ENCODE measurements around the gene YPEL1. TPM values are rescaled to one million over a fixed set of nuclear protein-coding genes. Genes with fewer than 3 reads are reported as not detected.
"Not testable (repeated sequence)": the region's sequence is repeated elsewhere in the genome, so short reads cannot be mapped to it uniquely, and the experiment has no call there.

Gene YPEL1
- total RNA-seq, 2 donors from 2014 or later: 2.5 to 4.4 TPM

- no peak for ATAC-seq (replicated peaks in 1 of 2)
- DNase-seq: no peak
- H3K9me3 Mint-ChIP-seq: no peaks in the 10 kb centered on the region
- H3K4me1 Mint-ChIP-seq (ENCODE audit: low read depth): peaks cover 22% of the 10 kb centered on the region
- no peaks in the 10 kb centered on the region for H3K27me3 Mint-ChIP-seq (ENCODE audit: low read depth)
- no peak overlapping the region for H3K4me3 Mint-ChIP-seq
- no peak overlapping the region for H3K27ac Mint-ChIP-seq
- peaks cover 0 to 5% of the 10 kb centered on the region in 2 donors for H3K36me3 Mint-ChIP-seq (ENCODE audit: insufficient read depth in 2 of 2)
These were observed 47.8 kb downstream of the YPEL1 start for GRCh38 chr22:21687685-21688259.

DNA sequence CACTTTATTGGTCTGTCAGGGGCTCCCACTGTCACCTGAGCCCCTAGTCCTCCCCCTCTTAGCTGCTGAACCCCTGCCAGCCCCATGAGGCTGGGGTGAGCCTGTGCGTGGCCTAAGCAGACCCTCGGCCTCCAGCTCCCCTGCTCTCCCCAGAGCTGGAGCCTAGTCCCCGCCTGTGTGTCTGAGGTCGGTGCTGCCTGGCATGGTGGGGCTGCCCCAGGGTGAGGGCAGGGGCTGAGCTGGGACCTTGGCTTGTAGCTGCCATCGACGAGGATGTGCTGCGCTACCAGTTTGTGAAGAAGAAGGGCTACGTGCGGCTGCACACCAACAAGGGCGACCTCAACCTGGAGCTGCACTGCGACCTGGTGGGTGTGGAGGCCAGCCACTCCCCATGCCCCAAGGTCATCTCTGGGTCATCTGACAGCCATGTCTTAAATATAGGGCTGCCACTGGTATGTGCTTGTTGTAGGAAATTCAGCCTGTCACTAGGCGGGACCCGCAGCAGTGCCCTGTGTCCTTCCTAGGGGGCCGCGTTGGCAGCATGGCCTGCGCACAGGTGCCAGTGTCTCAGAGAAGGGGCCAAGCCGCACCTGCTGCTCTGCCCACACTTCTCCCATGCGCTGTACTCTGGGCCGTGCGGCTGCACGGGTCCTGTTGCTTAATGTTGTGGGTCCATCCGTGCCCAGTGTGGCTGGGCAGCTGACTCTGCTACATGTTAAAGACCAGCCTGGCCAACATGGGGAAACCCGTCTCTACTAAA lies 48.8 kb downstream of the YPEL1 start:
- no peak overlapping the region for H3K4me3 Mint-ChIP-seq
- DNase-seq (no peak), ATAC-seq (replicated peaks in 1 of 2) (no peak)
- H3K9me3 Mint-ChIP-seq: no peaks in the 10 kb centered on the region
- H3K27ac Mint-ChIP-seq: no peak overlapping the region
- peaks cover 22% of the 10 kb centered on the region for H3K4me1 Mint-ChIP-seq (ENCODE audit: low read depth)
- H3K27me3 Mint-ChIP-seq (ENCODE audit: low read depth): no peaks in the 10 kb centered on the region
- peaks cover 0 to 5% of the 10 kb centered on the region in 2 donors for H3K36me3 Mint-ChIP-seq (ENCODE audit: insufficient read depth in 2 of 2)

DNA sequence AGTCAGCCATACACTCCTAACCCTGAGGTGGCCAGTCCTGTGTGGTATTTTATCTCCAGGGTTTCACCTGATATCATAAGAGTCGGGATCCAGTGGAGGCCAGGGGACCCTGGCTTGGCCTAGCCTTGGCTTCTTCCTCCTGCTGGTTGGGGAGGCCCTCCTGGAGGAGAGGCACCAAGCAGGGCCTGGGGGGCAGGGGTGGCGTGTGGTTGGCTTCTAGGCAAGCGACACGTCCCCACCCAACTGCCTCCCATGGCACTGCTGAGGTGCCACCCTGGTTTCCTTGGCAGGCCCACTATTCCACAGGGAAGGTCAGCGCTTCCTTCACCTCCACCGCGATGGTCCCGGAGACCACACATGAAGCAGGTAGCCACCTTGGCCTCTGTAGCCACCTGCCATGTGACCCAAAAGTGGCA lies 49.4 kb downstream of the YPEL1 start:
- peaks cover 22% of the 10 kb centered on the region for H3K4me1 Mint-ChIP-seq (ENCODE audit: low read depth)
- H3K27ac Mint-ChIP-seq: no peak overlapping the region
- H3K9me3 Mint-ChIP-seq: no peaks in the 10 kb centered on the region
- H3K36me3 Mint-ChIP-seq (ENCODE audit: insufficient read depth in 2 of 2): peaks cover 0 to 2% of the 10 kb centered on the region in 2 donors
- DNase-seq (no peak), ATAC-seq (replicated peaks in 1 of 2) (no peak)
- no peaks in the 10 kb centered on the region for H3K27me3 Mint-ChIP-seq (ENCODE audit: low read depth)
- no peak overlapping the region for H3K4me3 Mint-ChIP-seq

DNA sequence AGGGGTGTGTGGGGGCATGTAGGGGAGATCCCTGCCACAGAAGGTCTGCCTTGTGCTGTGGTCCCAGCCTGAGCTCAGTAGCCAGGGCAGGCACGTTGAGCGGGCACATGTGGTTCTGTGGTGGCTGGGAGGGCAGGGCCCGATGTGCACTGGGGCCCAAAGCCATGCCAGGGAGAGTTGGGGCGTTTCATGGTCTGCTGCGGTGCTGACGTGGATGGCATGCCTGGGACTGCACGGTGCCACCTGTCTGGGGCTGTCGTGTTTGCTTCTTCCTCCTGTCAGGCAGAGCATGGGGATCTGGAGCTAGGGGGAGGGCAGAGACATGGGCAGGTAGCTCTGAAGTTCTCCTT lies 50.5 kb downstream of the YPEL1 start:
- Mint-ChIP-seq H3K27ac (no peak overlapping the region), H3K27me3 (ENCODE audit: low read depth) (no peaks in the 10 kb centered on the region), H3K4me1 (ENCODE audit: low read depth) (peaks cover 15% of the 10 kb centered on the region), H3K36me3 (ENCODE audit: insufficient read depth in 2 of 2) (peaks cover 0 to 2% of the 10 kb centered on the region in 2 donors), H3K9me3 (no peaks in the 10 kb centered on the region), H3K4me3 (no peak overlapping the region)
- ATAC-seq (replicated peaks in 1 of 2): no peak
- no peak for DNase-seq

- Mint-ChIP-seq H3K4me1 (ENCODE audit: low read depth) (peaks cover 10% of the 10 kb centered on the region), H3K9me3 (no peaks in the 10 kb centered on the region), H3K27ac (no peak overlapping the region), H3K4me3 (no peak overlapping the region), H3K36me3 (ENCODE audit: insufficient read depth in 2 of 2) (peaks cover 0 to 2% of the 10 kb centered on the region in 2 donors), H3K27me3 (ENCODE audit: low read depth) (no peaks in the 10 kb centered on the region)
- ATAC-seq (replicated peaks in 1 of 2): no peak
- no peak for DNase-seq
These were observed 51.0 kb downstream of the YPEL1 start for GRCh38 chr22:21684492-21685163.

DNA sequence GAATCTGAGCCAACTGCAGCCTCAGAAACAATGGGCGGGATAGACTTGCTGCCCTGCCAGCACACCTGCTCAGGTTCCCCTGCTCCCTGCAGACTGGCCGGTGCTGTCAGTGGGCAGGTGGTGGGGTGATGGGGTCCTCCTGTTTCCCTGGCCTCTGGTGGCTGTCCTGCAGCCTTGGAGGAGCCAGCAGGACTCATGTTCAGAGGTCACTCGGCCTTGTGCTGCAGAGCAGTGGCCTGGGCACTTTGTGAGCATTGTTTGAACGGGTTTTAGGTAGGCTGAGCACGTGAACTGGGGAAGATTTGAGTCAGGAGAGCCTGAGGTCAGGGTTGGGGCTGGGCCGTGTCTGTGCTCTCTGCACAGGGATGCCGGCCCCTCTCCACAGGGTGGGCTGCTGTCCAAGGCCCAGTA lies 52.2 kb downstream of the YPEL1 start:
- Mint-ChIP-seq H3K27me3 (ENCODE audit: low read depth) (no peaks in the 10 kb centered on the region), H3K36me3 (ENCODE audit: insufficient read depth in 2 of 2) (no peaks in the 10 kb centered on the region), H3K9me3 (no peaks in the 10 kb centered on the region), H3K4me3 (no peak overlapping the region), H3K27ac (no peak overlapping the region), H3K4me1 (ENCODE audit: low read depth) (no peaks in the 10 kb centered on the region)
- DNase-seq (no peak), ATAC-seq (replicated peaks in 1 of 2) (no peak)

DNA sequence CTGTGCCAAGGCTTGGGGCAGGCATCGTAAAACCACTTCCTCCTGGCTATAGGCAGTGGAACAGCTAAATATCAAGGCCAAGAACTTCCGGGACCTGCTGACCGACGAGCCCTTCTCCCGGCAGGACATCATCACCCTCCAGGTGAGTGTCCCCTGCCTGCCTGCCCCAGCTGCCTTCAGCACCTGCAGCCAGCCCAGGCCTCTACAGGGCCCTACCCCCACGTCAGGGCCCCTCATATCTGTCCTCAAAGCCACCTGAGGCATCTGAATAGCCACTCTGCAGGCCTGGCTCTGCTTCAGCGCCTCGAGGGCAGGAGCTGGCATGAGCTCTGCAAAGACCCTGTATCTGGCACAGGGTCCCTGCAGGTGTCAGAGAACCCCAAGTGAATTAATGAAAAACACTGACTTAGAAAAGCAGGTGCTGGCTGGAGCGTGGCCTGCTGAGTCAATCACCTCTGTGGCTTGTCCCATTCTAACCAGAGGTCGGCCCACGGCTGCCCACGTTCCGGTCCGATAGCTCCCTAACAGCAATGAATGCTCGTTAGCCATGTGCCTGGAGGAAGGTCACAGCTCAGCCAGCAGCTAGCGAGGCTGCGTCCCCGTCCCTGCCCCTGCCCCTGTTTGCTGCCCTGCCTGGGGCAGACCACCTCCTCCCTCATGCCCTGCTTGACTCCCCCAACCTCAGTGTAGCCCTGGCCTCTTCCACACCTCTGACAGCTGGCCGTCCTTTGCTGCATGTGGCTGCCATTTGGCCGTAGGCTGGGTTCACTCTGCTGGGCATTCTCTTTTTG lies 53.0 kb downstream of the YPEL1 start:
- no peak overlapping the region for H3K4me3 Mint-ChIP-seq
- H3K4me1 Mint-ChIP-seq (ENCODE audit: low read depth): no peaks in the 10 kb centered on the region
- no peaks in the 10 kb centered on the region for H3K36me3 Mint-ChIP-seq (ENCODE audit: insufficient read depth in 2 of 2)
- no peak for DNase-seq
- H3K9me3 Mint-ChIP-seq: no peaks in the 10 kb centered on the region
- no peak overlapping the region for H3K27ac Mint-ChIP-seq
- no peaks in the 10 kb centered on the region for H3K27me3 Mint-ChIP-seq (ENCODE audit: low read depth)
- ATAC-seq (replicated peaks in 1 of 2): no peak

GRCh38 chr22:21681566-21682370 lies 53.8 kb downstream of the YPEL1 start:
- Mint-ChIP-seq H3K4me3 (no peak overlapping the region), H3K27ac (no peak overlapping the region), H3K9me3 (no peaks in the 10 kb centered on the region), H3K36me3 (ENCODE audit: insufficient read depth in 2 of 2) (no peaks in the 10 kb centered on the region), H3K27me3 (ENCODE audit: low read depth) (no peaks in the 10 kb centered on the region), H3K4me1 (ENCODE audit: low read depth) (no peaks in the 10 kb centered on the region)
- DNase-seq (no peak), ATAC-seq (replicated peaks in 1 of 2) (no peak)

DNA sequence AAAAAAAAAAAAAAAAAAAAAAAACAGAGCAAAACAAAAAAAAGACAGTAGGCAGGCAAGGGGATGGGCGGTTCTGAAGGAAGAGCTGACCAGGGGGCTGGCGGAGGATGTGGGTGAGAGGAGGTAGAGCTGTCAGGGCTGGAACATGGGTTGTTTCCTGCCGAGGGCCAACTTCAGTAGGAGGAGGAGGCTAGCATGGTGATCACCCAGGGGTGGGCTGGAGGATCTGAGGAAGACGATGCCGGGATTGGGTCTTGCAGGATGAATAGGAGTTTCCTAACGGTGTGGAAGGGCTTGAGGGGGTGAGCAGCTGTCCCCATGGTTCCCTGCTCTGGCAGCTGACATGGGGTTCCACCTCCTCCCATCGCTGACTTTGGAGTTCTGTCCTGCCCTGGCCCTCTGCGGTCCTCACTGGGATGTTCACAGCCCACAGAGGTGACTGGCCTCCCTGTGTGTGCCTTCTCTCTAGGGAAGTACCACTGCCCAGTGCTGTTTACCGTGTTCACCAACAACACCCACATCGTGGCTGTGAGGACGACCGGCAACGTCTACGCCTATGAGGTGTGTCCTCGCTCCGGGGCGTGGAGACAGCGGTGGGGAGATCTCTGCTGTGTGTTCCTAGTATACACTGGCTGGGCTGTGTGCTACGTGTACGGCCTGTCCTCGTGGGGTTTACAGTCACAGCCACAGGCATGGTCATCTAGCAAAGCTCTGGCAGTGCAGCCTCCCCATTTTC lies 54.6 kb downstream of the YPEL1 start:
- H3K27ac Mint-ChIP-seq: no peak overlapping the region
- no peaks in the 10 kb centered on the region for H3K4me1 Mint-ChIP-seq (ENCODE audit: low read depth)
- H3K36me3 Mint-ChIP-seq (ENCODE audit: insufficient read depth in 2 of 2): peaks cover 0 to 5% of the 10 kb centered on the region in 2 donors
- no peak for ATAC-seq (replicated peaks in 1 of 2)
- no peak for DNase-seq
- H3K4me3 Mint-ChIP-seq: no peak overlapping the region
- no peaks in the 10 kb centered on the region for H3K9me3 Mint-ChIP-seq
- no peaks in the 10 kb centered on the region for H3K27me3 Mint-ChIP-seq (ENCODE audit: low read depth)

DNA sequence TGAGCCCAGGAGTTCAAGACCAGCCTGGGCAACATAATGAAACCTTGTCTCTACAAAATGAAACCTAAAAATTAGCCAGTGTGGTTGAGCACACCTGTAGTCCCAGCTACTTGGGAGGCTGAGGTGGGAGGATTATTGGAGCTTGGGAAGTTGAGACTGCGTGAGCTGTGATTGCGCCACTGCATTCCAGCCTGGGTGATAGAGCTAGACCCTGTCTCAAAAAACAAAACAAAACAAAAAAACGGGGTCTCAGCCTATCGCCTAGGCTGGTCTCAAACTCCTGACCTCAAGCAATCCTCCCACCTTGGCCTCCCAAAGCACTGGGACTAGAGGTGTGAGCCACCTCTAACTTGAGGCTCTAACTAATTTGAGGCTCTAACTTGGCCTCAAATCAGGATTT lies 56.2 kb downstream of the YPEL1 start:
- no peak overlapping the region for H3K4me3 Mint-ChIP-seq
- no peaks in the 10 kb centered on the region for H3K27me3 Mint-ChIP-seq (ENCODE audit: low read depth)
- DNase-seq (no peak), ATAC-seq (replicated peaks in 1 of 2) (no peak)
- no peaks in the 10 kb centered on the region for H3K9me3 Mint-ChIP-seq
- no peak overlapping the region for H3K27ac Mint-ChIP-seq
- peaks cover 2 to 9% of the 10 kb centered on the region in 2 donors for H3K36me3 Mint-ChIP-seq (ENCODE audit: insufficient read depth in 2 of 2)
- H3K4me1 Mint-ChIP-seq (ENCODE audit: low read depth): no peaks in the 10 kb centered on the region

DNA sequence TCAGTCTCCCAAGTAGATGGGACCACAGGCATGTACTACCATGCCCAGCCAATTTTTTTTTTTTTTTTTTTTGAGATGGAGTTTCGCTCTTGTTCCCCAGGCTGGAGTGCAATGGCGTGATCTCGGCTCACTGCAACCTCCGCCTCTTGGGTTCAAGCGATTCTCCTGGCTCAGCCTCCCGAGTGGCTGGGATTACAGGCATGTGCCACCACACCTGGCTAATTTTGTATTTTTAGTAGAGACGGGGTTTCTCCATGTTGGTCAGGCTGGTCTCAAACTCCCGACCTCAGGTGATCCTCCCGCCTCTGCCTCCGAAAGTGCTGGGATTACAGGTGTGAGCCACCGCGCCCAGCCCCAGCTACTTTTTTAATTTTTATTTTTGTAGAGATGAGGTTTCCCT lies 56.8 kb downstream of the YPEL1 start:
- not testable (repeated sequence) for H3K4me3 Mint-ChIP-seq; ATAC-seq (replicated peaks in 1 of 2); DNase-seq; H3K9me3 Mint-ChIP-seq; H3K4me1 Mint-ChIP-seq (ENCODE audit: low read depth); H3K27me3 Mint-ChIP-seq (ENCODE audit: low read depth)
- peaks cover 2 to 10% of the 10 kb centered on the region in 2 donors for H3K36me3 Mint-ChIP-seq (ENCODE audit: insufficient read depth in 2 of 2)
- peak overlapping the region; percentile 34 for H3K27ac Mint-ChIP-seq

Measured in activated T-cell treated with anti-CD3 and anti-CD28 coated beads, Interleukin-2, amount 50 U/mL, for 72 hours (primary cell).